Kidney epithelial cell (primary cell): ENCODE data around the gene NRM. TPM values are rescaled to one million over a fixed set of nuclear protein-coding genes. Genes with fewer than 3 reads are reported as not detected.

Experiments
- DNase-seq: peaks from one replicate; pipeline ENCODE4 v3.0.0-alpha.2; 2010; ENCODE audit warnings: low read depth
- H3K27me3 ChIP-seq: 2 replicates; pipeline ENCODE4 v1.6.0; 2011; ENCODE audit warnings: low read length; ENCODE audit not compliant: control insufficient read depth, insufficient read depth
- H3K36me3 ChIP-seq: 2 replicates; pipeline ENCODE4 v1.5.1; 2011; ENCODE audit warnings: low read length; ENCODE audit not compliant: control insufficient read depth, insufficient read depth
- H3K4me3 ChIP-seq: 2 replicates; pipeline ENCODE4 v1.5.1; 2011; ENCODE audit warnings: low read depth, mild to moderate bottlenecking, control low read depth, low read length
- total RNA-seq: library from RNA; depleted of rRNA; stranded (reverse); fragments of >200 nt; gene quantifications from 2 replicates; pipeline ENCODE4 v1.2.3, GENCODE V29; 2015
- TF ChIP-seq, protein P1 (sequence below): IDR thresholded peaks from 2 replicates; pipeline ENCODE4 v1.5.1; 2011; ENCODE audit warnings: mild to moderate bottlenecking, moderate library complexity, low read length, control low read depth, inconsistent platforms; ENCODE audit not compliant: insufficient read depth, poor library complexity, severe bottlenecking

The NRM gene
- total RNA-seq, 1 donor from 2014 or later, result 10.4 TPM

DNA sequence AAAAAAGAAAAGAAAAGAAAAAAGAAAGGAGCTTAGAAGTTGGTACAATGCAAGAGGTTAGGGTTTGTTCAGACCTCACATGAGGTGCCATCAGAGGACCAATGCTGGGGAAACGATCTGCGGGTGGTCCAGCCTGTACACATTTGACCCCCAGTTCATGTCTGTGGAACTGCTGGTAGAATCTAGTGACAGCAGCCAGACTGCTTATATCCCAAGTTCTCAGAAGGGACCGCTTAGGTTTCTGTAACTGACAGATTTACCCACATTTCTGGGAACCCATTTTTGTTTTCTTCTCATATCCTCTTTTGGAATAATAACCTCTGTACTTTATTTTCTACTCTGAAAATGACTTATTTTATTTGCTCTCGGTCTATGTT, 9.0 kb downstream of the NRM start:
- no peak for DNase-seq
- Histone ChIP-seq H3K4me3 (no peak overlapping the region), H3K36me3 (peaks cover 3% of the 10 kb centered on the region), H3K27me3 (no peaks in the 10 kb centered on the region)
- TF ChIP-seq, protein P1, sequence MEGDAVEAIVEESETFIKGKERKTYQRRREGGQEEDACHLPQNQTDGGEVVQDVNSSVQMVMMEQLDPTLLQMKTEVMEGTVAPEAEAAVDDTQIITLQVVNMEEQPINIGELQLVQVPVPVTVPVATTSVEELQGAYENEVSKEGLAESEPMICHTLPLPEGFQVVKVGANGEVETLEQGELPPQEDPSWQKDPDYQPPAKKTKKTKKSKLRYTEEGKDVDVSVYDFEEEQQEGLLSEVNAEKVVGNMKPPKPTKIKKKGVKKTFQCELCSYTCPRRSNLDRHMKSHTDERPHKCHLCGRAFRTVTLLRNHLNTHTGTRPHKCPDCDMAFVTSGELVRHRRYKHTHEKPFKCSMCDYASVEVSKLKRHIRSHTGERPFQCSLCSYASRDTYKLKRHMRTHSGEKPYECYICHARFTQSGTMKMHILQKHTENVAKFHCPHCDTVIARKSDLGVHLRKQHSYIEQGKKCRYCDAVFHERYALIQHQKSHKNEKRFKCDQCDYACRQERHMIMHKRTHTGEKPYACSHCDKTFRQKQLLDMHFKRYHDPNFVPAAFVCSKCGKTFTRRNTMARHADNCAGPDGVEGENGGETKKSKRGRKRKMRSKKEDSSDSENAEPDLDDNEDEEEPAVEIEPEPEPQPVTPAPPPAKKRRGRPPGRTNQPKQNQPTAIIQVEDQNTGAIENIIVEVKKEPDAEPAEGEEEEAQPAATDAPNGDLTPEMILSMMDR, result no peak

GRCh38 chr6:30679765-30680535, 10.8 kb downstream of the NRM start:
- Histone ChIP-seq H3K36me3 (peaks cover 3% of the 10 kb centered on the region), H3K4me3 (no peak overlapping the region)
- DNase-seq, result no peak

DNA sequence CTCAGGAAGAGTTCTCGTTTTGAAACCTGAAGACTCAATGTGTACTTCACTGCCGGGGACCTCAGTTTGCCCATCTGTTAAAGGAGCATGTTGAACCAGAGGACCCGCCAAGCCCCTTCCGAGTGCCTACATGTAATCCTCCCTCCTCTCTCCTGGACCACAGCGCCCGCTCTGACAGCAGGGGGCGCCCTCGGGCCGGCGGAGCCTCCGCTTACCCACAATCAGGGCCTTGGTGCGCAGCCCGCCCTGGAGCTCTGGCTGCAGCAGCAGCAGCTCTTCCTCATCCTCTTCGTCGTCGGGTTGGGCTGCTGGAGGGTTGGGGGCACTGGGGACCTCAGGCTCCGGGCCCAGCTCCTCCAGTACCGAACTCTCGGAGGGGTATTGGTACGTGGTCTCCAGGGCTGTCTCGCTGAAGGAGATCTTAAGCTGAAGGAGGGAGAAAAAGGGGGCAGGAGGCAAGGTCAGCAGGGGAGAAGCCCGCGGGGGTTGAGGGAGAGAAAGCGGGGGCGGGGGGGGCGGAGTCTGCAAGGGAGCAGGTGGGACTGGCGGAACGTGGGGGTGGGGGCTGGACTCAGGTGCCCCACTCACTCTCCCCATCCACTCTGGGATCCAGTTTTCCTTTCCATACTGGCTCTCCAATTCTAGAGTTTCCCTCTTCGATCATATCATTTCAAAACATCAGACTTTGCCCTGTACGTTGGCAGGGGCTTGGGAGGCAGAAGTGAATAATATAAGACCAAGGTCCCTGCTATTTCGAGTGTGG, 11.6 kb downstream of the NRM start:
- peaks cover 1% of the 10 kb centered on the region for H3K36me3 ChIP-seq
- TF ChIP-seq, protein P1, result peak; percentile 98
- no peak for DNase-seq
- H3K4me3 ChIP-seq, result no peak overlapping the region
- H3K27me3 ChIP-seq, result no peaks in the 10 kb centered on the region

More at GRCh38 chr6:30679765-30680535, 10.8 kb downstream of the NRM start:
- TF ChIP-seq, protein P1, result no peak
- H3K27me3 ChIP-seq, result no peaks in the 10 kb centered on the region

DNA sequence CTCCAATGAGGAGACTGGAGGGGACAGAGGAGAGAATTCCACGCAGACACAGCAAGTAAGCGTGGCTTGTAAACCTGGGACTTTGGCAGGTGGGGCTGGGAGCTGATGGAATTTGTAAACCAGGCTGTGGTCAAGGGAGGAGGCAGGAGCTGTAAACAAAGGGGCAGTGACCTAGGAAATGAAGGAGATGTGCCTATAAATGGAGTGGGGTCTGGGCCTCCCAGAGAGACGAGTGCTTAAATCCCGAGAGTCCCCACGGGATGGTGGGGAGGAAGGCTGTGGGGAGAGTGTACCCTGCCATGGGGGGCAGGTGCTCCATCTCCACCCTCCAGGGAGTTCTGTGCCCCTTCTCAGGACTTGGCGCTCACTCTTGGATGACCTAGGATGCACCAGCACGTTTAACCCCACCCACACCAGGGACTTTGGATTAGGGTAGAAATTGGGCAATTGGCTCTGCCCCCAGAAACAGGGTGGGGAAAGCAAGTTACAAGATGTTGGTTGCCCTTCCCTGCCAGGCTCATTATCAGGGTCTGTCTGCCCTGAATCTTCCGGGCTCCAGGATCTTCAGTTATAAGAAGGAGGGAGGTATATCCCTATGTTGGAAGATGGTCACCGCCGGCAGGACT, 14.0 kb downstream of the NRM start:
- Histone ChIP-seq H3K27me3 (no peaks in the 10 kb centered on the region), H3K36me3 (peaks cover 1% of the 10 kb centered on the region), H3K4me3 (no peak overlapping the region)
- DNase-seq, result no peak
- TF ChIP-seq, protein P1, result no peak

DNA sequence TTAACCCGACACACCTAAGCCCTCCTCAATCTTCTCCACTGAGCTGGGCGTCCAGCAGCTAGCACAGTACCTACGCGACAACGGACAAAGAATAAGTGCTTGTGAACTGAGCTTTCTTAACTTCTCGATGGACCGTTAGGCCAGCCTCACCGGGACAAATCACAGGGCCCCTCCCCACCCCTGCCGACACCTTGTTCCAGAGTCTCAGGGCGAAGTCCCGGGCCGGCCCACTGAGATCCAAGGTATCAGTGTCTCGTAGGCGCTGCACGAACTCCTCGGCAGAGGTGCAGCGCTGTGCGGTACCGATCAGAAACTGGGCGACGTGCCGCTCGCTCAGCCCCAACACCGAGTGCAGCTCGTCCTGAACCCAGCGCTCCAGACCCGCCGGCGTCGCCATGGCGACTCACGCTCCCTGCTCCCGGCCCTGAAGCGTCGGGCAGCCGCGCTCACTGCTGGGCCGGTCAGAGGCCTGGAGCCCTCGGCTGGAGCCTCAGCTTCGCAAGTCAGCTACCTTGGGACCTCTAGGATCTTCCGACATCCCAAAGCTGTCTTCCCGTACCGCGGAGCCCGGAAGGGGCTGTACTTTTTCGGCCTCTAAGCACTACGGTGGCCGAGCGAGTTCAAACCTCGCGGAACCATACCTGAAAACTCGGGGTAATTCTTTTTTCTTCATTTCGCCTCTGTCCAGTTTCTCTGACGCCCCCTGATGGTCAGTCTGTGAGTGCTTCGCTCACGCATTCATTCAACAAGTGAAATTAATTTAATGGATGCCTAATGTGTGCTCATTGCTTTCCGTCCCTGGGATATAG, 18.1 kb downstream of the NRM start, which contains the start of gene DHX16:
TSS of gene DHX16 (minus strand) at position 562 of the 809 bp plus-strand sequence. CDS start at position 397, 165 bp downstream.
- Histone ChIP-seq H3K4me3 (peak within 1 kb of the TSS; percentile 87), H3K36me3 (peaks cover 1% of the 10 kb centered on the region), H3K27me3 (no peaks in the 10 kb centered on the region)
- DNase-seq, result peak; percentile 90
- TF ChIP-seq, protein P1, result peak; percentile 79
